Esophagus squamous epithelium (tissue), 4 donors: ENCODE results near the gene IGF1.

Experiments
- CTCF ChIP-seq, 6 experiments: fragments of 450-650 bp in 4 of 6; fragments of 200-600 bp in 2 of 6; sonication (generic) in 2 of 6; IDR thresholded peaks; one replicate each; pipeline ENCODE4 v1.5.1; 2016 to 2019; ENCODE audit warnings: antibody characterized with exemption in 6 of 6, mild to moderate bottlenecking in 4 of 6, moderate library complexity in 4 of 6
- POLR2A ChIP-seq, 4 donors: fragments of 450-650 bp; IDR thresholded peaks; one replicate each; pipeline ENCODE4 v1.6.1; 2017; ENCODE audit warnings: antibody characterized with exemption in 4 of 4, mild to moderate bottlenecking in 4 of 4, moderate library complexity in 3 of 4

- TF ChIP-seq CTCF (IDR thresholded peaks at IDR 0.05) (no peak), POLR2A (IDR thresholded peaks at IDR 0.05) (no peak)
These were observed 39.2 kb downstream of the IGF1 start for GRCh38 chr12:102441077-102441596.
